ENCODE results near the gene ZNF554. TPM values are rescaled to one million over a fixed set of nuclear protein-coding genes. Genes with fewer than 3 reads are reported as not detected.
A peak's percentile ranks its signal among the peaks of the same experiment; 100 is the strongest.

The ZNF554 gene
- polyA plus RNA-seq, 1 experiment: 2.0 TPM

DNA sequence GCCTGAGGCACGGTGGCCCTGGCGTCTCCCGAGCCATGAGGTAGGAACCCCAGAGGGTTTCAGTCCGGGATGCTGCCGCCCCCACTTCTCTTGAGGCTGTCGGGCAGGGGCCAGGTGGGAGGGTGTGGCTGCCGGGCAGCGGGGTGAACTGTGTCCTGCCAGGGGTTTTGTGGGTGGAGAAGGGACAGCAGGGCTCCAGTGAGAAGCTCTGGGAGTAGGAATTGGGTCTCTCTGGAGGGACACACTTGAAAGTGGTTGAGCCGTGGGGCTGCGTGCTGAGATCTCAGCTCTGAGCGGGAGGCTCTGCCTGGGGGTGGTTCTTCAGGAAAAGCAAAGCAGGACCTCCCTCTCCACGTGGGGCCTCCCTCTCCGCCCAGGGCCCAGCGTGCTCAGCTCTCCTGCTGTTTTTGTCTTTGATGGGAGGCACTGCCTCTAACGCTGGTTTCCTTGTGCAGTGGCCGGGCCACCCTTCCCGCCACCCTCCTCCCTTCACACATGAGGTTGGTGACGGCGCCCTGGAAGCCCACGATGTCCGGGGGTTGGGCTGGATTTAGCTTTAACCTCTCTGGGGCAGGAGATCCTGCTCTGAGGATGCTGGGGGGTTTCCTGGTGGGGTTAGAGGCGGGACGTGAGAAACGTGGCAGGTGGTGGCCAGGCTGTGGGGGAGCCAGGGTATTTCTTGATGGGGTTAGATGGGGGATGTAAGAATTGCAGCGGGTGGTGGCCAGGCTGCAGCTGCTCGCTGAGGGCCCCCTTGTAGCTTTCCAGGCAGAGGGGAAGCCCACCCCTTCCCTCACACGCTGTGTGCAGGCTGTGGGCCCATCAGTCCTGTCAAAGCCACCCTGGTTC, 15.3 kb upstream of the ZNF554 start:
- no peaks in the 10 kb centered on the region; the same call in 1 of the 2 replicates for H3K9me3 ChIP-seq (ENCODE audit: control insufficient read depth, insufficient read depth, low read length)
- no peak overlapping the region for H3K27ac ChIP-seq (ENCODE audit: low read depth, low read length)
- no peak for DNase-seq (ENCODE audit: low read depth, low spot score)
- ChIA-PET POLR2A (no interaction called here), CTCF (no interaction called here)
- TF ChIP-seq, protein P1, sequence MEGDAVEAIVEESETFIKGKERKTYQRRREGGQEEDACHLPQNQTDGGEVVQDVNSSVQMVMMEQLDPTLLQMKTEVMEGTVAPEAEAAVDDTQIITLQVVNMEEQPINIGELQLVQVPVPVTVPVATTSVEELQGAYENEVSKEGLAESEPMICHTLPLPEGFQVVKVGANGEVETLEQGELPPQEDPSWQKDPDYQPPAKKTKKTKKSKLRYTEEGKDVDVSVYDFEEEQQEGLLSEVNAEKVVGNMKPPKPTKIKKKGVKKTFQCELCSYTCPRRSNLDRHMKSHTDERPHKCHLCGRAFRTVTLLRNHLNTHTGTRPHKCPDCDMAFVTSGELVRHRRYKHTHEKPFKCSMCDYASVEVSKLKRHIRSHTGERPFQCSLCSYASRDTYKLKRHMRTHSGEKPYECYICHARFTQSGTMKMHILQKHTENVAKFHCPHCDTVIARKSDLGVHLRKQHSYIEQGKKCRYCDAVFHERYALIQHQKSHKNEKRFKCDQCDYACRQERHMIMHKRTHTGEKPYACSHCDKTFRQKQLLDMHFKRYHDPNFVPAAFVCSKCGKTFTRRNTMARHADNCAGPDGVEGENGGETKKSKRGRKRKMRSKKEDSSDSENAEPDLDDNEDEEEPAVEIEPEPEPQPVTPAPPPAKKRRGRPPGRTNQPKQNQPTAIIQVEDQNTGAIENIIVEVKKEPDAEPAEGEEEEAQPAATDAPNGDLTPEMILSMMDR (IDR thresholded peaks at IDR 0.05; ENCODE audit: low read depth, low read length): no peak
- no peak overlapping the region for H3K4me3 ChIP-seq (ENCODE audit: low read depth, low read length)
- no peaks in the 10 kb centered on the region for H3K27me3 ChIP-seq (ENCODE audit: control insufficient read depth, insufficient read depth, low read length)

DNA sequence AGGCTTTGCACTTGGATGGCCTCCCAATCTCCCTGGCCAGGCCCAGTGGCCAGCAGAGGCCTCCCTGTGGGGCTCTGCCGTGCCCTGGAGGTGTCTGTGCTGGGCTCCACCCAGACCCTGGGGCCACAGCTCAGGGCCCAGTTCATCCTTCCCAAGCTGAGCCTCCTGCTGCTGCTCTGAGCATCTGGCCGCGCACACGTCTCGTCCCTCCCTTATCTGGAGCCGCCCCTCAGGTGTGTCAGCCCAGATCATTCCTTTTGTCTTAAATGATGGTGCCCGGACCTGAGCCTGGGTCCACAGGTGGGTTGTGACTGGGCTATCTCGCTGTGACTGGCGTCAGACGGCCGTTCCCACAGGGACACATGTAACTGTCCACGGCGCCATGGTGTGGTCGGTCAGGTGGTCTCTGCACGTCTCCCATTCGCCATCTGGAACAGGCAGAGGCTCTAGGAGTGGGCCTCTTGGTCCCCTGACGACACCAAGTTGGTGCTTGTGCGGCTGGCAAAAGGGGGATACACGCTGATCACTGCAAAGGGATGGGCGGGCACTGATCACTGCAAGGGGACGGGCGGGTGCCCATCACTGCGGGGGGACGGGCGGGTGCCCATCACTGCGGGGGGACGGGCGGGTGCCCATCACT, 14.3 kb upstream of the ZNF554 start:
- H3K9me3 ChIP-seq (ENCODE audit: control insufficient read depth, insufficient read depth, low read length): no peaks in the 10 kb centered on the region; the same call in 1 of the 2 replicates
- no peak overlapping the region for H3K27ac ChIP-seq (ENCODE audit: low read depth, low read length)
- TF ChIP-seq, protein P1 (IDR thresholded peaks at IDR 0.05; ENCODE audit: low read depth, low read length): no peak
- no peaks in the 10 kb centered on the region for H3K27me3 ChIP-seq (ENCODE audit: control insufficient read depth, insufficient read depth, low read length)
- no peak for DNase-seq (ENCODE audit: low read depth, low spot score)
- H3K4me3 ChIP-seq (ENCODE audit: low read depth, low read length): no peak overlapping the region
- CTCF ChIA-PET: no interaction called here
- POLR2A ChIA-PET: no interaction called here

DNA sequence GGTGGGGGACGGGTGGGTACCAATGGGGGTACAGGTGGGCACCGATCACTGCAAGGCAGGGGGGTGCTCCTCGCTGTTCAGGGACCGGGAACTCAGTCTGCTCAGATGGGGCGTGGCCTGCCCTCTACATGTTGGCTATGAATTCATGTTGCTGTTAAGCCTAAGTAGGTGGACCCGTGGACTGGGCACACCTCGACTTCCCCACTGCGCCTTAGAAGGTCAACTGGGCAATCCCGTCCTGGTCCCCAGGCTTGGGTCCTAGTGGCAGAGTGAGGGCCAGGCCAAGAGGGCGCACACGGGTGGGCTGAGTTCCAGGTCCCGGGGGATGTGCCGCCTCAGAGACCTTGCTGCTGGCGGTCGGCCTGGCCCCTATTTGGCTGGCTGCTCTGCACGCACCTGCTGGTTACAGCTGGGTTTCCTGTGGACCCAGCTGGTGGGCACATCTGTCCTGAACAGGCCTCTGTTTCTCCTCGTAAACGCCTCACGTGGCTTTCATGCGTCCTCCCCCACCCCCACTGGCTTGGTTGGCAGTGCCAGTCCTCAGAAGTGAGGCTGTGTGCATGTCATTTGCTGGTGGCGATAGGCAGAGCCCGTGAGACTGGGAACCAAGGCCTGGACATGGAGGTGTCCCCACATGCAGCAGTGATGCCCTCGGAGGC, 13.5 kb upstream of the ZNF554 start:
- Histone ChIP-seq H3K9me3 (ENCODE audit: control insufficient read depth, insufficient read depth, low read length) (no peaks in the 10 kb centered on the region; the same call in 1 of the 2 replicates), H3K27me3 (ENCODE audit: control insufficient read depth, insufficient read depth, low read length) (no peaks in the 10 kb centered on the region), H3K4me3 (ENCODE audit: low read depth, low read length) (no peak overlapping the region), H3K27ac (ENCODE audit: low read depth, low read length) (peak overlapping the region; percentile 21)
- TF ChIP-seq, protein P1 (IDR thresholded peaks at IDR 0.05; ENCODE audit: low read depth, low read length): no peak
- ChIA-PET CTCF (no interaction called here), POLR2A (no interaction called here)
- no peak for DNase-seq (ENCODE audit: low read depth, low spot score)

DNA sequence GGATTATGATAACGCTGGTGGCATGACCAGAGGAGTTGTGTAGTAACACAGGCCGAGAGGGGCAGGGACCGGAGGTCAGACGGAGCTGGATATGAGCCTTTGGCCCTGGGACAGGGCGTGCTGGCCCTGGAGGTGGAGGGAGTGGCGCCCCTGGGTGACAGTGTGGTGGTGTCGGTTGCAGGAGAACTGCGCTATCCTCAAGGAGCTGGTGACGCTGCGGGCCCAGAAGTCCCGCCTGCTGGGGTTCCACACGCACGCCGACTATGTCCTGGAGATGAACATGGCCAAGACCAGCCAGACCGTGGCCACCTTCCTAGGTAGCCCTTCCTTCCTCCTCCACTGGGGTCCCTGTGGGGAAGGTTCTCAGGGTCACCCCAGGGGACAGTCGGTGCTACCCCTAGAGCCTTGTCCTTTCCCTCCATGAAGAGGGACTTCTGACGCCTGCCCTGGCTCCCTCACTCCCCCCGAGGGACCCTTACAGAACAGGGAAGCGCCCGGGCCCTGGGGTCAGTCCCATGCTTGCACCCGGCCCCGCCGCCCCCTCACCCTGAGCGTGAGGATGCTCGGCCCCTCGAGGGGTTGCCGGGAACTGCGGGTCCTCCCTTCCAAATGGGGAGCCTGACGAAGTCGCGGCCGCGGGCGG, 12.8 kb upstream of the ZNF554 start:
- Histone ChIP-seq H3K9me3 (ENCODE audit: control insufficient read depth, insufficient read depth, low read length) (no peaks in the 10 kb centered on the region; the same call in 1 of the 2 replicates), H3K27me3 (ENCODE audit: control insufficient read depth, insufficient read depth, low read length) (no peaks in the 10 kb centered on the region), H3K4me3 (ENCODE audit: low read depth, low read length) (no peak overlapping the region), H3K27ac (ENCODE audit: low read depth, low read length) (no peak overlapping the region)
- CTCF ChIA-PET: no interaction called here
- POLR2A ChIA-PET: no interaction called here
- no peak for DNase-seq (ENCODE audit: low read depth, low spot score)
- TF ChIP-seq, protein P1 (IDR thresholded peaks at IDR 0.05; ENCODE audit: low read depth, low read length): no peak

Measured in AG04450 (cell line).